IMR-90 (cell line): ENCODE measurements around the gene PRKCE.
A peak's percentile ranks its signal among the peaks of the same experiment; 100 is the strongest.

Experiments
- CEBPB ChIP-seq: IDR thresholded peaks from 2 replicates; pipeline ENCODE4 v1.6.1; 2012; ENCODE audit warnings: low read depth, low read length, improper control_type of control experiment
- POLR2A ChIP-seq: IDR thresholded peaks from 2 replicates; pipeline ENCODE4 v1.6.1; 2012; ENCODE audit warnings: mild to moderate bottlenecking, low read depth, low read length
- RCOR1 ChIP-seq: IDR thresholded peaks from 2 replicates; pipeline ENCODE4 v1.6.1; 2012; ENCODE audit warnings: mild to moderate bottlenecking, low read length, improper control_type of control experiment; ENCODE audit not compliant: insufficient replicate concordance
- TF ChIP-seq, protein P1 (sequence below): conservative IDR thresholded peaks from 2 replicates; pipeline ENCODE4 v1.5.1; 2012; ENCODE audit warnings: mild to moderate bottlenecking, low read depth, low read length, improper control_type of control experiment

DNA sequence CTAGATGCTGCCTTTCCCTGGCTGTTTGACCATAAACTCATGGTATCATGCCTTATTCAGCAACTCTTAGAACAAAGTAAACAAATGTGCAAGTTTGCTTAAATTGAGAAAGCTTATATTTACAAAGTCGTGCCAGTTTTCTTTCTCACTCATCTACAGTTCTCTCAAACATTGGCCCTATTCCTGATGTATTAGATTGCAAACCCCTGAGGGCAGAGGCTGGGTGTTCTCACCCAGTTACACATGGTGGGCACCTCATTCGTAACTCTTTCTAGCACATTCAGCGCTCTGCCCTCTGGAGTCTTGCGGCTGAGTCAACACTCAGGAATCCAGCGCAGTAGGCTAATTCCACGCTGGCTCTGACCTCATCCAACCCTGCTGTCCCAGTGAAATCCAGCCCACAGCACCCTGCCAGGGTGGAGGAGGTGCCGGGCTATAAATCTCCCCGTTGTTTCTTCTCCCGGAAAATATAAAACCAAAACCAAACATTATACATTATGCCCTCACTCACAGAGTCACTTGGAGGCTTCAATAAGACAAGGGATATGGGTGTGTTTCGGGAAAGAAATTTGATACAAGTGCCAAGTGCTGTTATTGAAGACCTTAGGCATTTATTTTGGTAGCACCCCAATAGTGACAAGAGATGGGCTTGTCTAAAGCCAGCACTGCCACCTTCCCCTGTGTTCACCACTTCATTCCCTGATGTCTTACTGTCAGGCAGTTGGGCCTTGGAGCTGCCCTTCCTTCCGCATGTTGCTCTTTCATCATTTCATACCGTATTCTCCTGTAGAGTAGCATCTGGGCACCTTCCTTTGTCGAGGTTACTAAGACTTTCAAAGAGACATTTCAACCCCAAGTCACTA lies 287.4 kb downstream of the PRKCE start:
- TF ChIP-seq, protein P1, sequence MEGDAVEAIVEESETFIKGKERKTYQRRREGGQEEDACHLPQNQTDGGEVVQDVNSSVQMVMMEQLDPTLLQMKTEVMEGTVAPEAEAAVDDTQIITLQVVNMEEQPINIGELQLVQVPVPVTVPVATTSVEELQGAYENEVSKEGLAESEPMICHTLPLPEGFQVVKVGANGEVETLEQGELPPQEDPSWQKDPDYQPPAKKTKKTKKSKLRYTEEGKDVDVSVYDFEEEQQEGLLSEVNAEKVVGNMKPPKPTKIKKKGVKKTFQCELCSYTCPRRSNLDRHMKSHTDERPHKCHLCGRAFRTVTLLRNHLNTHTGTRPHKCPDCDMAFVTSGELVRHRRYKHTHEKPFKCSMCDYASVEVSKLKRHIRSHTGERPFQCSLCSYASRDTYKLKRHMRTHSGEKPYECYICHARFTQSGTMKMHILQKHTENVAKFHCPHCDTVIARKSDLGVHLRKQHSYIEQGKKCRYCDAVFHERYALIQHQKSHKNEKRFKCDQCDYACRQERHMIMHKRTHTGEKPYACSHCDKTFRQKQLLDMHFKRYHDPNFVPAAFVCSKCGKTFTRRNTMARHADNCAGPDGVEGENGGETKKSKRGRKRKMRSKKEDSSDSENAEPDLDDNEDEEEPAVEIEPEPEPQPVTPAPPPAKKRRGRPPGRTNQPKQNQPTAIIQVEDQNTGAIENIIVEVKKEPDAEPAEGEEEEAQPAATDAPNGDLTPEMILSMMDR: no peak
- TF ChIP-seq POLR2A (no peak), CEBPB (peak; percentile 49; the same call in 1 of the 2 replicates), RCOR1 (peak; percentile 78)
